ENCODE data around the gene PTPRE.
A peak's percentile ranks its signal among the peaks of the same experiment; 100 is the strongest.

Gene PTPRE

DNA sequence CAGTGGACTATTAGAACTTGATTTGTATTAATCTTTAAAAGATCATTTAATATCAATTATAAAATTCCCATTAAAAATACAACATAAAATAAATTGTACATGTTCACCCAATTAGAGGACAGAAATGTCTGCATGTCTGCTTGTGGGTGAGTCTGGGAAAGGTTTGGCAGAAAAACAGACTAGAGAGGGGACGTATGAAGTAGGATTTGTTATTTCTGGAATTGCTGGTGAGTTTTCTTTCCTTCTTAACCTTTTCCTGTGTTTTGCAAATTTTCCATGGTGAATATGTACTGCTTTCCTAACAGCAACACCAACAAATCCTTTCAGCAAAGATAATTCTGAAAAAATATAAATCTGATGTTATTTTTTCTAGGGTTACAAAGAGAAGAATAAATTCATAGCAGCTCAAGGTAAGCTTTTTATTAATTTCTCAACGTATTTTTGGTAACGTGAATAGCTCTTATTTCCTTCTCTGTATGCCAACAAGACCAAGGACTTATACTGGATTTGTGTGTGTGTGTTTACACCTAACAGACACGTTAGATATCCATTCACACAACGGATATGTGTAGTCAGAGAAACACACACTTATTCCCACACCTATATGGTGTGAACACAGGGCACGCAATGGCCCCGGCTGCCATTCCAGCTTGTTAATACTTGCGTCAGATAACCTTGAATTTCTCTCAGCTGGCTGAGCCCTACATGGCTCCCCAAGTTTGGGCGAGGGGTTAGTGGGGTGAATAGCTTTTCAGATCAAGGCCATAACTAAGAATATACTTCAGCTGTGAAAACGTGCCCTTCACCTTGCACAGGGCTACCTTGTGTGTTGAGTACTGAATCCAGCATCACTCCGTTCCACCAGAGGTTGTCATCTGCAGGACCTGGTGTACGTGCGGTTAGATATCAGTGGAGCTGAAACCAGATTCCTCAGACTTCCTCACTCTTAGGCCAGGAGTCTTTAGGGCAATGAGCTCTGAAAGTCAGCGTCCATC lies 154.7 kb downstream of the PTPRE start:
- DNase-seq (ENCODE audit: low spot score) = no peak

DNA sequence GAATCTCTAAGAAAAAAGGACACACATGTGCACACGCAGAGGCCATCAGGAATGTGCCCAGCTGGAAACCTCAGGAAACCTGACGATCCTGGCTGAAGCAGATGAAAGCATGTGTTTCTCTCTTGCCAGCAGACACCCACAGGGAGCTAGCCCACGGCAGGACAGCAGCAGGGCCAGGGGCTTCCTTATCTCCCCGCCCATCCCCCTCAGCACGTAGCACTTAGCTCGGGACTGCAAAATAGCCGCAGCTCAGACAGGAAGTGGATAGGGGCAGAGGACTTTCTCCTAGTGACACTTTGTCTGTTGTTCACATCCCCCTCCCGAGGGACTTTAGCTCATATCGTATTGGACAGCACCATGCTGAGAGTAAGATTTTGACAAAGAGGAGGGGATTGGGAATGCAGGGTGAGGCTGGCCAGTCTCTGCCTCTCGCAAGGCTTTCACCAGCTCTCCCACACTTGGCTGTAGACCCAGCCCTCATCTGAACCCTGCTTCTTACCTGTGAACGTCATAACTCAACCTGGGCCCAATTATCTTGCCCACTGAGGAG lies 155.5 kb downstream of the PTPRE start:
- DNase-seq (ENCODE audit: low spot score) = no peak

DNA sequence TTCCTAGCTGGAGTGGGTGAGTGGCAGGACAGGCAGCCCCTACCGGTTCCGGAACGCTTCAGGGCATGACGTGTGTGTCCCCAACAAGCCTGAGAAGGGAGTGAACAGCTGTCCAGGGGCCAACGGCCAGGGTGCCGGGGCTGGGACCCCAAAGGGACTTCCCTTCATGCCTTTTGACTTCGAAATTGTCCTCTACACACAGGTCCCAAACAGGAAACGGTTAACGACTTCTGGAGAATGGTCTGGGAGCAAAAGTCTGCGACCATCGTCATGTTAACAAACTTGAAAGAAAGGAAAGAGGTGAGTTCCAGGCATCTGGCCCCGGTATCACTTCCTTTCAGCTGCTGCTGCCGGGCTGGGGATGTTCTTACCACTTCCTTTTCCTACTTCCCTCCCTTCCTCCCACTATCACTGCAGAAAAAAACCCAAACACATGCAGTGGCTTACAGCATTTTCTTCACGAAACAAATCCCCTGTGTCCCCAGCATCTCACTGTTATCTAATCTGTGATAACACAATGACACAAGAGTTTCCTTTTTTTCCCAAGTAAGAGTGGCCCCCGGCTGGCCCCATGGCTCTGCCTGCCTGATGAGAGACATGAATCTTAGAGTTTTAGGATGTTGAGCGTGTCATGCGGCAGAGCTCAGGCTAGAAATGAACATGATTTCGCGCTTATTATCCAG lies 156.1 kb downstream of the PTPRE start:
- DNase-seq (ENCODE audit: low spot score) = no peak

DNA sequence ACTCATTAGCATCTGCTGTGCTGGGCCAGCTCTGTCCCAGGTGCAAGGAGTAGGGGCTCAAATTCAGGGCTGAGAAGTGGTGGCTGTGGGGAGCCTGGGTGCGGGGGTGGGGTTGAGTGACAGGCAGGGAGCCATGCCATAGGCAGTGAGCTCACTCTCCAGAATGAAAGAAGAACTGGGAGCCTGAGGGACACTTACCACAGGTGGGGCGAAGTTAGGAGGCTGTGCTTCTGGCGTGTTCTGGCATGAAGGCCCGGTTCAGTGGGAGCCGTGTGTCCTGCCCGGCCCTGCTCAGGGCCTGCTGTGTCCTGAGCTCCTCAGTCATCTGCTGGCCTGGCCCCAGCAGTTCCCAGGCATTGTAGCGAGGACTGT lies 156.8 kb downstream of the PTPRE start:
- no peak for DNase-seq (ENCODE audit: low spot score)

GRCh38 chr10:128064108-128064969 lies 157.4 kb downstream of the PTPRE start:
- no peak for DNase-seq (ENCODE audit: low spot score)

- no peak for DNase-seq (ENCODE audit: low spot score)
These were observed 158.2 kb downstream of the PTPRE start for GRCh38 chr10:128064970-128065580.

GRCh38 chr10:128065881-128066534 lies 159.1 kb downstream of the PTPRE start:
- no peak for DNase-seq (ENCODE audit: low spot score)

DNA sequence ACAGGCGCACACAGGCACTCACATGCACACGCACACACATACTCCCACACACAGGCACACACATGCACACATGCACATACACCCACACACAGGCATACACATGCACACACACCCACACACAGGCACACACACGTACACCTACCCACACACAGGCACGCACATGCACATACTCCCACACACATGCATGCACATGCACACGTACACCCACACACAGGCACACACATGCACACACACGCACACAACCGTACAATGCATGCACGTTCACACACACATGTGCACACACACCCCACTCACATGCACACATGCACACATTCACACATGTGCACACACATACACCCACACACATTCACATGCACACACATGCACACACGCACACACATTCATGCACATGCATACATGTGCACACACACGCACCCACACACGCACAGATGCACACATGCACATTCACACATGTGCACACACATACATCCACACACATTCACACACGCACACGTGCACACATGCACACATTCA lies 160.0 kb downstream of the PTPRE start:
- DNase-seq (ENCODE audit: low spot score) = no peak

DNA sequence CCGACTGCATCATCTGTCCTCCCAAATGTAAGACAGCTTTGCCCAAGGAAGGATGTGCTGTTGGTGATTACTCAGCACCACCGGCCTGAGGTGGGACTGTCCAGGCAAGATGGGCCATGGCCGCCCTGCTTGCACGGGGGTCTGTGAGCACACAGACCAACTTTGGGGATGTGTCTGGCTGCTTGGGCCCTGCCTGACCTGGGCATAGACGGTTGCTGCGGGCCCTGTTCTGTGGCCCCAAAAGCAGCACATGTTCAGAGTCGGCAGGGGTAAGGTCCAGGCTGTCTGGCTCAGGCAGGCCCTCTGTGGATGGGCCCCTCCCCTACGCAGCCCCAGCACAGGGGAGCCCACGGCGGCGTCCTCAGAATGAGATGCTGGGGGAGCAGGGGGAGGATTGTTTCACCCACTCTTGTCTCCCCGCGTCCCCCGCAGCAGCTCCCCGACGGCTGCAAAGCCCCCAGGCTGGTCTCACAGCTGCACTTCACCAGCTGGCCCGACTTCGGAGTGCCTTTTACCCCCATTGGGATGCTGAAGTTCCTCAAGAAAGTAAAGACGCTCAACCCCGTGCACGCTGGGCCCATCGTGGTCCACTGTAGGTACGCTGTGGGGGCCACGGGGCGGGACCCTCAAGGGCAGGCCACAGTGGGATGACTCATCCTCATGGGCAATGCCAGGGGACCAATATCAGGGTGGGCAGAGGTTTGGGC lies 160.9 kb downstream of the PTPRE start:
- DNase-seq (ENCODE audit: low spot score) = no peak

- DNase-seq (ENCODE audit: low spot score) = no peak
These were observed 161.7 kb downstream of the PTPRE start for GRCh38 chr10:128068398-128069285.

GRCh38 chr10:128069351-128070051 lies 162.6 kb downstream of the PTPRE start:
- peak; percentile 72 for DNase-seq (ENCODE audit: low spot score)

DNA sequence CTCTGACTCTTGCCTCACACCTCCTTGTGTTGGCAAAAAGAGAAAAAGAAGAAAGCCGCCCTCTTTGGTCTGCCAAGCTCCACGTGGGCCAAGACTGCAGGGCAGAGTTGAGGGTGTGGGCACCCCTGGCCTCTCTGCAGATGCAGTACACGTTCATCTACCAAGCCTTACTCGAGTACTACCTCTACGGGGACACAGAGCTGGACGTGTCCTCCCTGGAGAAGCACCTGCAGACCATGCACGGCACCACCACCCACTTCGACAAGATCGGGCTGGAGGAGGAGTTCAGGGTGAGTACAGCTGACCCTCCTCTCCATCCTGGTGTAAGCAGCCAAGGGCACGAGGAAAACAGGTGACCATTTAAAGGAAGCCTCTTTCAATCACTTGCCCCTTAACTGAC lies 163.3 kb downstream of the PTPRE start:
- DNase-seq (ENCODE audit: low spot score) = no peak

GRCh38 chr10:128070721-128071416 lies 164.0 kb downstream of the PTPRE start:
- no peak for DNase-seq (ENCODE audit: low spot score)

GRCh38 chr10:128071417-128071782 lies 164.5 kb downstream of the PTPRE start:
- no peak for DNase-seq (ENCODE audit: low spot score)

- DNase-seq (ENCODE audit: low spot score) = no peak
These were observed 165.1 kb downstream of the PTPRE start for GRCh38 chr10:128072046-128072445.

DNA sequence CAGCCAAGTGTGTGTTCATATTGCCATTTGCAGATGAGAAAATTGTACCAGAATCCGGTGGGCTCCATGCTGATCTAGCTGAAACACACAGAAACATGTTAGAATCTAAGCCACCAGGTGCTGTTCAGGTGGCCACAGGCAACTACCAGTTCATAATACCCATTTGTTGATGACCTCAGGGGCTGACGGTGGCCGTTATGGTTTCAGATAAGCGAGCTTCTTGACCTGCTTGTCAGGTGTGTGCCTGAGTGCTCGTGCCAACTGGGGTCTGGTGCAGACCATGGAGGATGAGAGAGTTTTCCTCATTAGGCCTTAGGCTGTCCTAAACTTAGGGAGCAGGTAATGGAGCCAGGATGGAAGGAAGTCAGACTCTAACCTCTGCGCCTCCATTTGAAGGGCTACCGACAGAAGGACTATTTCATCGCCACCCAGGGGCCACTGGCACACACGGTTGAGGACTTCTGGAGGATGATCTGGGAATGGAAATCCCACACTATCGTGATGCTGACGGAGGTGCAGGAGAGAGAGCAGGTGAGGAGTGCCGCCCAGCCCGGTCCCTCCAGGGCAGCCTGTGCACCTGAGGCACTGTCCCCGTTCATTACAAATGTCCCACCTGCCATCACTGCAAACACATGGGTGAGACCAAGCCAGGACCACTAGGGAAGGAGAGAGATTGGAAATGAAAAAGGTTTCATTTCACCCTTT lies 166.2 kb downstream of the PTPRE start:
- no peak for DNase-seq (ENCODE audit: low spot score)

DNA sequence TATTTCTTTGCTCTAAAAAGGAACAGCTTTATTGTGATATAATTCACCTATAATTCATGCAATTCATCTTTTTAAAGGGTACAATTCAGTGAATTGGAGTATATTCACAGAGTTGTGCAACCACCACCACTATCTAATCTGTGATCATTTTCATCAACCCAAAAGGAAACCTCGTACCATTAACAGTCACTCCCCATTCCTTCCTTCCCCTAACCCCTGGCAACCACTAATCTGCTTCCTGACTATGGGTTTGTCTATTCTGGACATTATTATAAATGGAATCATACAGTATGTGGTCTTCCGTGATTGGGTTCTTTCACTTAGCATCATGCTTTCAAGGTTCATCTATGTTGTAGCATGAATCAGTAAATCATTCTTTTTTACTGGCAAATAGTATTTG lies 167.0 kb downstream of the PTPRE start:
- no peak for DNase-seq (ENCODE audit: low spot score)

Measured in LoVo (cell line).